Activated naive CD8-positive, alpha-beta T cell (primary cell): ENCODE measurements around the gene CLIP1.
"Not testable (repeated sequence)": the region's sequence is repeated elsewhere in the genome, so short reads cannot be mapped to it uniquely, and the experiment has no call there.

ENCODE experiments used
- H3K27ac Mint-ChIP-seq: one replicate; pipeline ENCODE4 v1.8.0; 2021; ENCODE audit warnings: mixed read lengths
- H3K27me3 Mint-ChIP-seq: one replicate; pipeline ENCODE4 v1.8.0; 2021; ENCODE audit warnings: mixed read lengths
- H3K36me3 Mint-ChIP-seq: one replicate; pipeline ENCODE4 v1.8.0; 2021; ENCODE audit warnings: mixed read lengths
- H3K4me1 Mint-ChIP-seq: one replicate; pipeline ENCODE4 v1.8.0; 2021; ENCODE audit warnings: low read depth, mixed read lengths
- H3K4me3 Mint-ChIP-seq: one replicate; pipeline ENCODE4 v1.8.0; 2021; ENCODE audit warnings: mild to moderate bottlenecking, mixed read lengths
- H3K9me3 Mint-ChIP-seq: one replicate; pipeline ENCODE4 v1.8.0; 2021; ENCODE audit warnings: low read depth, mixed read lengths

CLIP1 gene

GRCh38 chr12:122393817-122394216 lies 28.7 kb downstream of the CLIP1 start:
- H3K9me3 Mint-ChIP-seq, result no peaks in the 10 kb centered on the region
- H3K27ac Mint-ChIP-seq, result no peak overlapping the region
- no peaks in the 10 kb centered on the region for H3K27me3 Mint-ChIP-seq

GRCh38 chr12:122392411-122392810 lies 30.1 kb downstream of the CLIP1 start:
- Mint-ChIP-seq H3K27ac (no peak overlapping the region), H3K4me1 (peaks cover 30% of the 10 kb centered on the region)

More at GRCh38 chr12:122393817-122394216, 28.7 kb downstream of the CLIP1 start:
- Mint-ChIP-seq H3K36me3 (no peaks in the 10 kb centered on the region), H3K4me3 (no peak overlapping the region), H3K4me1 (peaks cover 29% of the 10 kb centered on the region)

GRCh38 chr12:122389677-122390076 lies 32.8 kb downstream of the CLIP1 start:
- Mint-ChIP-seq H3K27ac (no peak overlapping the region), H3K9me3 (no peaks in the 10 kb centered on the region), H3K27me3 (no peaks in the 10 kb centered on the region), H3K36me3 (no peaks in the 10 kb centered on the region), H3K4me3 (no peak overlapping the region), H3K4me1 (peaks cover 19% of the 10 kb centered on the region)

More at GRCh38 chr12:122392411-122392810, 30.1 kb downstream of the CLIP1 start:
- Mint-ChIP-seq H3K36me3 (no peaks in the 10 kb centered on the region), H3K27me3 (no peaks in the 10 kb centered on the region), H3K4me3 (no peak overlapping the region), H3K9me3 (no peaks in the 10 kb centered on the region)

- Mint-ChIP-seq H3K27me3 (no peaks in the 10 kb centered on the region), H3K27ac (no peak overlapping the region), H3K36me3 (no peaks in the 10 kb centered on the region), H3K4me3 (no peak overlapping the region), H3K4me1 (peaks cover 11% of the 10 kb centered on the region), H3K9me3 (no peaks in the 10 kb centered on the region)
Observed at GRCh38 chr12:122387887-122388286, 34.6 kb downstream of the CLIP1 start.

GRCh38 chr12:122385171-122386016 lies 37.1 kb downstream of the CLIP1 start:
- Mint-ChIP-seq H3K27me3 (no peaks in the 10 kb centered on the region), H3K36me3 (no peaks in the 10 kb centered on the region), H3K27ac (no peak overlapping the region), H3K4me3 (no peak overlapping the region), H3K9me3 (no peaks in the 10 kb centered on the region), H3K4me1 (peaks cover 5% of the 10 kb centered on the region)

GRCh38 chr12:122382919-122383350 lies 39.5 kb downstream of the CLIP1 start:
- Mint-ChIP-seq H3K4me3 (no peak overlapping the region), H3K36me3 (no peaks in the 10 kb centered on the region), H3K4me1 (peaks cover 1% of the 10 kb centered on the region), H3K9me3 (no peaks in the 10 kb centered on the region), H3K27me3 (no peaks in the 10 kb centered on the region), H3K27ac (no peak overlapping the region)

- Mint-ChIP-seq H3K27ac (no peak overlapping the region), H3K36me3 (peaks cover 3% of the 10 kb centered on the region), H3K4me1 (no peaks in the 10 kb centered on the region), H3K9me3 (no peaks in the 10 kb centered on the region), H3K27me3 (no peaks in the 10 kb centered on the region), H3K4me3 (no peak overlapping the region)
Observed at GRCh38 chr12:122381021-122381420, 41.4 kb downstream of the CLIP1 start.

- H3K36me3 Mint-ChIP-seq, H3K4me1 Mint-ChIP-seq, H3K9me3 Mint-ChIP-seq, H3K27ac Mint-ChIP-seq, H3K27me3 Mint-ChIP-seq, H3K4me3 Mint-ChIP-seq: not testable (repeated sequence)
Observed at GRCh38 chr12:122376751-122377150, 45.7 kb downstream of the CLIP1 start.

- Mint-ChIP-seq H3K27ac (no peak overlapping the region), H3K4me1 (peaks cover 13% of the 10 kb centered on the region), H3K4me3 (no peak overlapping the region), H3K36me3 (peaks cover 10% of the 10 kb centered on the region), H3K27me3 (no peaks in the 10 kb centered on the region), H3K9me3 (no peaks in the 10 kb centered on the region)
Observed at GRCh38 chr12:122374707-122375106, 47.8 kb downstream of the CLIP1 start.

- Mint-ChIP-seq H3K4me3 (no peak overlapping the region), H3K27me3 (no peaks in the 10 kb centered on the region), H3K4me1 (peaks cover 18% of the 10 kb centered on the region), H3K9me3 (no peaks in the 10 kb centered on the region), H3K27ac (no peak overlapping the region), H3K36me3 (peaks cover 7% of the 10 kb centered on the region)
Observed at GRCh38 chr12:122371475-122372045, 50.9 kb downstream of the CLIP1 start.

GRCh38 chr12:122368361-122369073 lies 54.0 kb downstream of the CLIP1 start:
- H3K9me3 Mint-ChIP-seq, result no peaks in the 10 kb centered on the region
- peaks cover 18% of the 10 kb centered on the region for H3K4me1 Mint-ChIP-seq
- H3K4me3 Mint-ChIP-seq, result no peak overlapping the region
- no peak overlapping the region for H3K27ac Mint-ChIP-seq
- no peaks in the 10 kb centered on the region for H3K27me3 Mint-ChIP-seq
- peaks cover 7% of the 10 kb centered on the region for H3K36me3 Mint-ChIP-seq

GRCh38 chr12:122367632-122368031 lies 54.8 kb downstream of the CLIP1 start:
- H3K4me3 Mint-ChIP-seq, H3K9me3 Mint-ChIP-seq, H3K27me3 Mint-ChIP-seq, H3K27ac Mint-ChIP-seq, H3K36me3 Mint-ChIP-seq: not testable (repeated sequence)
- H3K4me1 Mint-ChIP-seq, result peaks cover 17% of the 10 kb centered on the region

- Mint-ChIP-seq H3K27ac (peak overlapping the region; percentile 30), H3K27me3 (no peaks in the 10 kb centered on the region), H3K4me1 (peaks cover 15% of the 10 kb centered on the region), H3K4me3 (no peak overlapping the region), H3K9me3 (no peaks in the 10 kb centered on the region), H3K36me3 (peaks cover 7% of the 10 kb centered on the region)
Observed at GRCh38 chr12:122366685-122367475, 55.6 kb downstream of the CLIP1 start.

- H3K36me3 Mint-ChIP-seq, H3K27me3 Mint-ChIP-seq, H3K4me3 Mint-ChIP-seq, H3K9me3 Mint-ChIP-seq, H3K4me1 Mint-ChIP-seq, H3K27ac Mint-ChIP-seq: not testable (repeated sequence)
Observed at GRCh38 chr12:122365226-122365625, 57.2 kb downstream of the CLIP1 start.
